ENCODE data around the gene GIPC3. TPM values are rescaled to one million over a fixed set of nuclear protein-coding genes. Genes with fewer than 3 reads are reported as not detected.

The GIPC3 gene
- total and polyA plus RNA-seq, 9 donors = 0.11 to 3.3 (median 0.35) TPM

DNA sequence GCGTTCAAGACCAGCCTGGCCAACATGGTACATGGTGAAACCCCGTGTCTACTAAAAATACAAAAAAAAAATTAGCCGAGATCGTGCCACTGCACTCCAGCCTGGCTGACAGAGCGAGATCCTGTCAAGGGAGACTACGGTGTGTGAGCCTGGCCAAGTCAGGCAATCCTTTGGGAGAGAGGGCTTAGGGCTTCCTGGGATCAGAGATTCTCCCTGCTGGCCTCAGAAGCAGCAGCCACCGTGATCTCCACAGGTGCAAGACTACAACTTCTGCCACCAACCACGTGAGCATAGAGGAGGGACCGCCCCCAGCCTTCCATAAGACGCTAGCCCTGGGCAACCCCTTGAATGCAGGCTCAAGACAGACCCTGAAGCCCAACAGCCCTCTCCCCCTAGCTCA, 35.5 kb upstream of the GIPC3 start:
- no peaks in the 10 kb centered on the region for H3K4me1 ChIP-seq (ENCODE audit: insufficient read depth)
- intact Hi-C loops (cut with DNase I) = loop anchor here in 2 of 4 donors (5.0 to 10.0 kb wide), 2 partner anchors 65 to 67 kb away; no protein-coding TSS in a partner anchor
- TF ChIP-seq, protein P1, sequence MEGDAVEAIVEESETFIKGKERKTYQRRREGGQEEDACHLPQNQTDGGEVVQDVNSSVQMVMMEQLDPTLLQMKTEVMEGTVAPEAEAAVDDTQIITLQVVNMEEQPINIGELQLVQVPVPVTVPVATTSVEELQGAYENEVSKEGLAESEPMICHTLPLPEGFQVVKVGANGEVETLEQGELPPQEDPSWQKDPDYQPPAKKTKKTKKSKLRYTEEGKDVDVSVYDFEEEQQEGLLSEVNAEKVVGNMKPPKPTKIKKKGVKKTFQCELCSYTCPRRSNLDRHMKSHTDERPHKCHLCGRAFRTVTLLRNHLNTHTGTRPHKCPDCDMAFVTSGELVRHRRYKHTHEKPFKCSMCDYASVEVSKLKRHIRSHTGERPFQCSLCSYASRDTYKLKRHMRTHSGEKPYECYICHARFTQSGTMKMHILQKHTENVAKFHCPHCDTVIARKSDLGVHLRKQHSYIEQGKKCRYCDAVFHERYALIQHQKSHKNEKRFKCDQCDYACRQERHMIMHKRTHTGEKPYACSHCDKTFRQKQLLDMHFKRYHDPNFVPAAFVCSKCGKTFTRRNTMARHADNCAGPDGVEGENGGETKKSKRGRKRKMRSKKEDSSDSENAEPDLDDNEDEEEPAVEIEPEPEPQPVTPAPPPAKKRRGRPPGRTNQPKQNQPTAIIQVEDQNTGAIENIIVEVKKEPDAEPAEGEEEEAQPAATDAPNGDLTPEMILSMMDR (IDR thresholded peaks at IDR 0.05) = no peak
- TF ChIP-seq POLR2A (IDR thresholded peaks at IDR 0.05) (no peak), EP300 (IDR thresholded peaks at IDR 0.05) (no peak)
- 78 to 87% (median 80%) methylated on average over 10 of the region's 10 CpGs for WGBS, 3 donors
- no peaks in the 10 kb centered on the region for H3K9me3 ChIP-seq
- no peak for DNase-seq
- no peak overlapping the region for H3K4me3 ChIP-seq
- no peak overlapping the region for H3K27ac ChIP-seq
- H3K36me3 ChIP-seq = no peaks in the 10 kb centered on the region
- no peaks in the 10 kb centered on the region for H3K27me3 ChIP-seq

DNA sequence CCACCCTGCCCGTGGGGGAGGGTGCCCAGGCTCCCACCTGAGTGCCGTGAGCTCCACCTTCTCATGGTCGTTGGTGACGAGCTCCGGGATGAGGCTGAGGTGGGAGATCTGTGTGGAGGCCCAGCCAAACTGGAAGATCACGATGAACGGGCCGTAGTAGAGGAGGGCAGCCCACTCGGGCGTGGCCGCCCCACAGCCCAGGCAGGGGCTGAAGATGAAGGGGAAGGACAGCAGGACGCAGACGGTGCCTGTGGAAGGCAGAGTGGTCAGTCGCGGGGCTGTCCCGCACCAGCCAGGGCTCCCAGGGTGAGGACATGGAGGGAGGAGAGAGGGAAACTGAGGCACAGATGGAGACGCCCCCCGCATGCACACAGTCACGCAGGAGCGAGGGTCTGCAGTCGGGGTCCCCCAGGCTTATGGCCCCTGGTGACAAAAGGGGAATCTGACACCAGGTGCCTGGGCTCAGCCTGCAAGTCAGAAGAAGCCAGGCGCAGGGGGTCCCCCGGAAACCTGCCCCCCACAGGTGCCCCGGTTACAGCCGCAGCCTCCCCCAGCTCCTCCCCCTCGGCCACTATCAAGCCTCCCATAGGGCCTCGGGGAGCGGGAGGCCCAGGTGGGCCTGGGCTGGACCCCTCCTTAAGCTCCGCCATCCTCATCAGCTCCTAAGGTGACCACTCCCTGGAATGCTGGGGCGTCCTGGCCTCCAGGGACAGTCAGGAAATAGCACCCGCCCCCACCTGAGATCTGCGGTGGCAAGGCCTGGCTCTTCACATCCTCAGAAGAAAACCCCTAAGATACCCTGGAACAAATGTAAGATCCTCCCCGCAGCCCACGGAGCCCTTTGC, 34.1 kb upstream of the GIPC3 start:
- intact Hi-C loops (cut with DNase I) = no loop called here
- Histone ChIP-seq H3K9me3 (no peaks in the 10 kb centered on the region), H3K27ac (no peak overlapping the region), H3K27me3 (no peaks in the 10 kb centered on the region), H3K4me1 (ENCODE audit: insufficient read depth) (peaks cover 5% of the 10 kb centered on the region), H3K36me3 (no peaks in the 10 kb centered on the region), H3K4me3 (no peak overlapping the region)
- WGBS, 3 donors = 80 to 84% (median 84%) methylated on average over 28 to 34 of the region's 34 CpGs
- TF ChIP-seq, protein P1 (IDR thresholded peaks at IDR 0.05) = no peak
- TF ChIP-seq POLR2A (IDR thresholded peaks at IDR 0.05) (no peak), EP300 (IDR thresholded peaks at IDR 0.05) (no peak)
- peak in 1 of 5 donors; percentile 17 for DNase-seq

DNA sequence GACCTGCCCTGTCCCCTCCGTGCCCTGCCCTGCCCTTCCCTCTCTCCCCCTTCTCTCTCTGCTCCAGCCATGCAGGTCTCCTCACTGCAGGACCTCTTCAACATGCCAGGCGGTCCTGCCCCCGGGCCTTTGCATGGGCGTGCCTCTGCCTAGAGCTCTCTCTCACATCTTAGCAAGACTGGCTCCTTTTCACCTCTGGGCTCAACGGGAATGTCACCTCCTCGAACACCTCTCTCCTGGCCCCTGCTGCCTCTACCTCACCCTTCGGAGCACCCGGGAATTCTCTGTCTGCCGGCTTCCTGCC, 33.5 kb upstream of the GIPC3 start:
- H3K9me3 ChIP-seq = no peaks in the 10 kb centered on the region
- no peaks in the 10 kb centered on the region for H3K36me3 ChIP-seq
- H3K27ac ChIP-seq = no peak overlapping the region
- peaks cover 10% of the 10 kb centered on the region for H3K4me1 ChIP-seq (ENCODE audit: insufficient read depth)
- no peak overlapping the region for H3K4me3 ChIP-seq
- intact Hi-C loops (cut with DNase I) = no loop called here
- TF ChIP-seq POLR2A (IDR thresholded peaks at IDR 0.05) (no peak), EP300 (IDR thresholded peaks at IDR 0.05) (no peak)
- TF ChIP-seq, protein P1 (IDR thresholded peaks at IDR 0.05) = no peak
- 63 to 76% (median 67%) methylated on average over 9 of the region's 9 CpGs for WGBS, 3 donors
- DNase-seq = peak in 1 of 5 donors; percentile 18
- H3K27me3 ChIP-seq = no peaks in the 10 kb centered on the region

DNA sequence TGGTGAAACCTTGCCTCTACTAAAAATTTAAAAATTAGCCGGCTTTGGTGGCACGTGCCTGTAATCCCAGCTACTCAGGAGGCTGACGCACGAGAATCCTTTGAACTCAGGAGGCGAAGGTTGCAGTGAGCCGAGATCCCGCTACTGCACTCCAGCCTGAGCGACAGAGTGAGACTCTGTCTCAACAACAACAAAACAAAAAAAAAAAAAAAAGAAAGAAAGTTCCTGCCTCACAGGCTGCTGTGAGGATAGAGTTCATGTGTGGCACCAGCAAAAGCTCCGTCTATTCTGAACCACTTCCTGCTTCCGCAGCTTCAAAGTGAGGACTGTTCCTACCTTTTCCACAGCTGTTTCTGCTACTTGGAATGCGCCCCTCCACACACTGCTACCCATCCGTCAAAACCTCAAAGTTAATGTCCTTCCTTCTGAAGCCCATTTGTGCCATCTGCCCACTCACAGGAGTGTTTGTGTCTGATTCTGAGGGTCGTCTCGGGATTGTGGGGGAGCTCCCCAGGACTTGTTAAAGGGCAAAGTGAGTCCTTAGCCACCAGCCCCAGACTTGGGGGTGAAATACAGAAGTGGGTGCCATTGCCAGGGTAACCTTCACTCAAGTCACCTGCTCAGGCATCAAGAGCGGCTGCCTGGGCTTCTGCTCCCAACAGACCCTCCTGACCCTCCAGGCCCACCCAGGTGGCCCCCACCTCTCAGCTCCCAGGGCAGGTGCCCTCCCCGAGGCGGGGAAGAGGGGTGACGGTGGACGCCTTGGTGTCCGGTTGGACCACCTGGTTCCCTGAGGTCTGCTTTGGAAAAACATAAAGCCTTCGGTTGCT, 30.8 kb upstream of the GIPC3 start:
- H3K36me3 ChIP-seq = no peaks in the 10 kb centered on the region
- H3K4me1 ChIP-seq (ENCODE audit: insufficient read depth) = peaks cover 10% of the 10 kb centered on the region
- no peaks in the 10 kb centered on the region for H3K27me3 ChIP-seq
- H3K4me3 ChIP-seq = no peak overlapping the region
- intact Hi-C loops (cut with DNase I) = no loop called here
- DNase-seq = peak in 1 of 5 donors; percentile 21
- 81 to 85% (median 82%) methylated on average over 21 of the region's 21 CpGs for WGBS, 3 donors
- no peaks in the 10 kb centered on the region for H3K9me3 ChIP-seq
- TF ChIP-seq POLR2A (IDR thresholded peaks at IDR 0.05) (no peak), EP300 (IDR thresholded peaks at IDR 0.05) (no peak)
- TF ChIP-seq, protein P1 (IDR thresholded peaks at IDR 0.05) = no peak
- H3K27ac ChIP-seq = no peak overlapping the region

Measured in ovary (tissue), 9 donors.